Ovary (tissue), 9 donors: ENCODE measurements around the gene FAM53A. TPM values are rescaled to one million over a fixed set of nuclear protein-coding genes. Genes with fewer than 3 reads are reported as not detected.
A peak's percentile ranks its signal among the peaks of the same experiment; 100 is the strongest.

Source experiments
- DNase-seq, 5 donors: peaks; one replicate each; pipeline ENCODE4 v3.0.0-alpha.2; 2019 to 2020
- H3K27ac ChIP-seq, 2 donors: fragments of 200-600 bp; one replicate each; pipeline versions ENCODE4 v1.5.1 to v1.8.0; 2019 to 2022
- H3K27me3 ChIP-seq: fragments of 200-600 bp; one replicate; pipeline ENCODE4 v1.8.0; 2022
- H3K36me3 ChIP-seq: fragments of 200-600 bp; sonication (generic); one replicate; pipeline ENCODE4 v1.5.1; 2019
- H3K4me1 ChIP-seq: one replicate; pipeline ENCODE4 v1.8.1; 2013; ENCODE audit warnings: mild to moderate bottlenecking, moderate library complexity; ENCODE audit not compliant: insufficient read depth
- H3K4me3 ChIP-seq: fragments of 200-600 bp; sonication (generic); one replicate; pipeline ENCODE4 v1.5.1; 2017
- H3K9me3 ChIP-seq, 2 donors: fragments of 200-600 bp in 1 of 2; sonication (generic) in 1 of 2; one replicate each; pipeline versions ENCODE4 v1.5.1 to v1.8.1; 2013 to 2019; ENCODE audit warnings: mild to moderate bottlenecking in 1 of 2, moderate library complexity in 1 of 2
- EP300 ChIP-seq: sonication (generic); formaldehyde crosslinking; IDR thresholded peaks from one replicate; pipeline ENCODE4 v1.6.1; 2017; ENCODE audit warnings: antibody characterized with exemption
- POLR2A ChIP-seq: fragments of 450-650 bp; IDR thresholded peaks from one replicate; pipeline ENCODE4 v1.6.1; 2017; ENCODE audit warnings: antibody characterized with exemption, mild to moderate bottlenecking, moderate library complexity
- WGBS, 3 donors: extraction: QIAGEN DNeasy Blood & Tissue Kit in 1 of 3; methylation state at CpG; one replicate each; pipeline versions ENCODE4 v1.1.5 to v1.1.7; 2013 to 2017; 5-methylcytosine and 5-hydroxymethylcytosine counted together
- intact Hi-C, 4 donors: fragments of 100-400 bp; cut with DNase I; formaldehyde crosslinking; loops; one replicate each; pipeline versions ENCODE4 v1.11.0 to v1.15.1; 2022 to 2023
- polyA plus RNA-seq, 2 donors: library from polyadenylated mRNA; stranded (reverse); fragments of 200-250 nt in 1 of 2; fragments of 350-450 nt in 1 of 2; fragmentation: Illumina TruSeq in 1 of 2; extraction: RNeasy Lipid Tissue Mini Kit (QIAGEN cat#74804) in 1 of 2; gene quantifications; one replicate each; pipeline ENCODE4 v1.2.3, GENCODE V29; 2013 to 2014
- total RNA-seq, 7 donors: library from RNA; depleted of rRNA in 2 of 7; stranded (reverse); fragments of >200 nt in 2 of 7; fragmentation: NEBNext Ultra II Directional in 3 of 7; extraction: Animal tissue kit (Norgen Biotek cat#: 25700) in 3 of 7; gene quantifications; one replicate each; pipeline versions ENCODE4 v1.1.0 to v1.2.4, GENCODE V29; 2016 to 2023
- TF ChIP-seq, protein P1 (sequence below), 3 donors: fragments of 450-650 bp in 2 of 3; fragments of 200-600 bp in 1 of 3; IDR thresholded peaks; one replicate each; pipeline versions ENCODE4 v1.5.1 to v1.8.0; 2016 to 2022; ENCODE audit warnings: antibody characterized with exemption in 3 of 3, mild to moderate bottlenecking in 1 of 3
- donor health status: DM: no; HTN: no; CAD: no; lungs with moderate emphysema.
- donor health status: DM: no; HTN: no; CAD: no.
- donor health status: Bipolar disorder and iron deficiency.
- donor health status: DM: yes; HTN: yes; CAD: no.
- donor health status: DM: no; HTN: no; CAD: no.
- donor health status: DM: yes; HTN: yes; CAD: no.

FAM53A gene
- total and polyA plus RNA-seq, 9 donors, result 0.32 to 5.1 (median 2.4) TPM

DNA sequence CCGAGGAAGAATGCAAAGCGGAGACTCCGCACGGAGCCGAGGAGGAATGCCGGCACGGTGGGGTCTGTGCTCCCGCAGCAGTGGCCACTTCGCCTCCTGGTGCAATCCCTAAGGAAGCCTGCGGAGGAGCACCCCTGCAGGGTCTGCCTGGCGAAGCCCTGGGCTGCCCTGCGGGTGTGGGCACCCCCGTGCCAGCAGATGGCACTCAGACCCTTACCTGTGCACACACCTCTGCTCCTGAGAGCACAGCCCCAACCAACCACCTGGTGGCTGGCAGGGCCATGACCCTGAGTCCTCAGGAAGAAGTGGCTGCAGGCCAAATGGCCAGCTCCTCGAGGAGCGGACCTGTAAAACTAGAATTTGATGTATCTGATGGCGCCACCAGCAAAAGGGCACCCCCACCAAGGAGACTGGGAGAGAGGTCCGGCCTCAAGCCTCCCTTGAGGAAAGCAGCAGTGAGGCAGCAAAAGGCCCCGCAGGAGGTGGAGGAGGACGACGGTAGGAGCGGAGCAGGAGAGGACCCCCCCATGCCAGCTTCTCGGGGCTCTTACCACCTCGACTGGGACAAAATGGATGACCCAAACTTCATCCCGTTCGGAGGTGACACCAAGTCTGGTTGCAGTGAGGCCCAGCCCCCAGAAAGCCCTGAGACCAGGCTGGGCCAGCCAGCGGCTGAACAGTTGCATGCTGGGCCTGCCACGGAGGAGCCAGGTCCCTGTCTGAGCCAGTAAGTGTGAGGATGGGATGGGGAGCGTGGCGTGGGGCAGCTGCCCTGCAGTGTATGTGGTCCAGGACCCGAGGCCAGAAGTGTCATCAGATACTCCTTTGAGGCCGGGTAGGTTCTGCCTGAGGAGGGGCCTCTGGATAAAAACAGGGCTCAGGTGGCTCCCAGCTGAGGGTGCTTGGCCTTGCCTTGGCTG is 44.2 kb upstream of the FAM53A start:
- 88 to 91% (median 89%) methylated on average over 31 of the region's 31 CpGs for WGBS, 3 donors
- Histone ChIP-seq H3K4me3 (no peak overlapping the region), H3K4me1 (no peaks in the 10 kb centered on the region), H3K9me3 (no peaks in the 10 kb centered on the region), H3K27me3 (no peaks in the 10 kb centered on the region), H3K36me3 (no peaks in the 10 kb centered on the region), H3K27ac (no peak overlapping the region)
- intact Hi-C loops, result loop anchor here in 3 of 4 donors (5.0 kb wide), 2 partner anchors 36 to 371 kb away; no protein-coding TSS in a partner anchor
- no peak for DNase-seq
- TF ChIP-seq POLR2A (no peak), EP300 (no peak)
- TF ChIP-seq, protein P1, sequence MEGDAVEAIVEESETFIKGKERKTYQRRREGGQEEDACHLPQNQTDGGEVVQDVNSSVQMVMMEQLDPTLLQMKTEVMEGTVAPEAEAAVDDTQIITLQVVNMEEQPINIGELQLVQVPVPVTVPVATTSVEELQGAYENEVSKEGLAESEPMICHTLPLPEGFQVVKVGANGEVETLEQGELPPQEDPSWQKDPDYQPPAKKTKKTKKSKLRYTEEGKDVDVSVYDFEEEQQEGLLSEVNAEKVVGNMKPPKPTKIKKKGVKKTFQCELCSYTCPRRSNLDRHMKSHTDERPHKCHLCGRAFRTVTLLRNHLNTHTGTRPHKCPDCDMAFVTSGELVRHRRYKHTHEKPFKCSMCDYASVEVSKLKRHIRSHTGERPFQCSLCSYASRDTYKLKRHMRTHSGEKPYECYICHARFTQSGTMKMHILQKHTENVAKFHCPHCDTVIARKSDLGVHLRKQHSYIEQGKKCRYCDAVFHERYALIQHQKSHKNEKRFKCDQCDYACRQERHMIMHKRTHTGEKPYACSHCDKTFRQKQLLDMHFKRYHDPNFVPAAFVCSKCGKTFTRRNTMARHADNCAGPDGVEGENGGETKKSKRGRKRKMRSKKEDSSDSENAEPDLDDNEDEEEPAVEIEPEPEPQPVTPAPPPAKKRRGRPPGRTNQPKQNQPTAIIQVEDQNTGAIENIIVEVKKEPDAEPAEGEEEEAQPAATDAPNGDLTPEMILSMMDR (IDR thresholded peaks at IDR 0.05), result no peak

DNA sequence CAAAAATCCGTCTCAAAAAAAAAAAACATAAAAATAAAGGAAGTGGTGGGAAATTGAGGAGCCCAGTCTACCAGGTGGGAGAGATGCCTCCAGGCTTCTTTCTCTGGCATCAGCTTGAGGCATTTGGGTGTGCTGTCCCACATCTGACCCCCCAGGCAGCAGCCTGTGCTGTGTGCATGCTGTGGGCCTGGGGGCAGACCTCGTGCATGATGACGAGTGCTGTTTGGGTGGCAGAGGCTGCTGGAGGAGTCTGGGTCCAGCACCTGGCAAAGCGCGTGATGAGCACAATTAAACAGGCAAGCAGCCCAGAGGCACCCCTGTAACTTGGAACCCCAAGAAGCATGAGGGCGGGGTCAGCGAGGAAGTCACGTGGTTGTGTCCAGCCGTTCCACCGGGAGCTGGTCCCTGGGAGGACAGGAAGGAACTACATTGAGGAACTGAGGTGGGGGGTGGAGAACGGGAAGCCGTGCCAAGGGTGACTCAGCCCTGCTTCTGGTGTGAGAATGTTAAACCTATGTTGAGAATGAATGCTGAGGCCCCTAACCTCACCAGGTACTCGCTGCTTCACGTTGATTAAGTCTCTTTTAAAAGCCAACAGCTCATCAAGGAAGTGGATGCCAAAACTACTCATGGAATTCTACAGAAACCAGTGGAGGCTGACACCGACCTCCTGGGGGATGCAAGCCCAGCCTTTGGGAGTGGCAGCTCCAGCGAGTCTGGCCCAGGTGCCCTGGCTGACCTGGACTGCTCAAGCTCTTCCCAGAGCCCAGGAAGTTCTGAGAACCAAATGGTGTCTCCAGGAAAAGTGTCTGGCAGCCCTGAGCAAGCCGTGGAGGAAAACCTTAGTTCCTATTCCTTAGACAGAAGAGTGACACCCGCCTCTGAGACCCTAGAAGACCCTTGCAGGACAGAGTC is 43.3 kb upstream of the FAM53A start:
- no peak overlapping the region for H3K4me3 ChIP-seq
- H3K36me3 ChIP-seq, result no peaks in the 10 kb centered on the region
- 68 to 74% (median 72%) methylated on average over 18 of the region's 18 CpGs for WGBS, 3 donors

DNA sequence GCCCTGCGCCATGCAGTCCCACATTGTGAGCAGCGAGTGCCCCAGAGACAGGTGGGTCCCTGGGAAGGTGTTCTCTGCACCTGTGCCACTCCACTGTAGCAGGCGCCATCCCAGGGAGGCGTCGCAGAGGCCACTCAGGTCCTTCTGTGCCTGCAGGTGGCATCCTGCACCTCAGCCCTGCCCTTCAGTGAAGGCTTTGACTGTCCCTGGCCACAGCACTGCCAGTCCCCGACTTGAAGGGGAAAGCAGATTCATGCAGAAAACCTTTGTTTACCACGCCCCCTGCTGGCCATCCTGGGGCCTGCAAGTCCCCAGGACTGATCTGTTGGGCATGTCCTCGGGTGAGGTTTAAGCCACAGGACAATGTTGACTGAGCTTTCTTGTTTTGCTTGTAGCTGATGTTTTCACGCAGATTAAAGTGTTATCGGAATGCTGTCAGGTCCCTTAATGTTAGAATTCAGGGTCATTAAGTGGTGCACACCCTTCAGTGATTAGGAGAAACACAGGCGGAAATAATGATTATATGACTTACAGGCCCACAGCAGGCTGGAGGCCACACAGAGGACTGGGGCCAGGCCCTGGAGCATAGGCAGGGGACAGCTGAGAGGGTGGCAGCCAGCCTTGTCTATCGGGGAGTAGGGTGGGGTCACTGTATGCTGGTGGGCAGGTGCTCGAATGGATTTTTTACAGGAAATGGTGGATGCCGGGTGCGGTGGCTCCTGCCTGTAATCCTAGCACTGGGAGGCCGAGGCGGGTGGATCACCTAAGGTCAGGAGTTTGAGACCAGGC is 42.2 kb upstream of the FAM53A start:
- Histone ChIP-seq H3K36me3 (no peaks in the 10 kb centered on the region), H3K4me3 (no peak overlapping the region), H3K27me3 (no peaks in the 10 kb centered on the region), H3K4me1 (peaks cover 2% of the 10 kb centered on the region), H3K9me3 (no peaks in the 10 kb centered on the region), H3K27ac (no peak overlapping the region)
- intact Hi-C loops, result loop anchor here in 3 of 4 donors (5.0 kb wide), 2 partner anchors 34 to 369 kb away; no protein-coding TSS in a partner anchor
- WGBS, 3 donors, result 61 to 65% (median 62%) methylated on average over 17 of the region's 17 CpGs
- TF ChIP-seq EP300 (no peak), POLR2A (no peak)
- TF ChIP-seq, protein P1 (IDR thresholded peaks at IDR 0.05), result peak; percentile 77 to 80 (median 78)
- peak; percentile 64 to 88 (median 84) for DNase-seq

More for the DNA sequence above, 43.3 kb upstream of the FAM53A start:
- DNase-seq, result peak in 1 of 5 donors; percentile 30
- no peak overlapping the region for H3K27ac ChIP-seq
- TF ChIP-seq POLR2A (no peak), EP300 (no peak)
- TF ChIP-seq, protein P1 (IDR thresholded peaks at IDR 0.05), result no peak
- intact Hi-C loops, result loop anchor here in 3 of 4 donors (5.0 kb wide), 2 partner anchors 35 to 370 kb away; no protein-coding TSS in a partner anchor
- H3K9me3 ChIP-seq, result no peaks in the 10 kb centered on the region
- no peaks in the 10 kb centered on the region for H3K27me3 ChIP-seq
- H3K4me1 ChIP-seq, result no peaks in the 10 kb centered on the region
